PC-9 (cell line): ENCODE measurements around the gene CENPC.

ENCODE experiments used
- EZH2 ChIP-seq: fragments of 200-600 bp; sonication (generic); IDR thresholded peaks from 2 replicates; pipeline ENCODE4 v1.8.0; 2017; ENCODE audit warnings: antibody characterized with exemption, low read depth
- TF ChIP-seq, protein P1 (sequence below): fragments of 200-600 bp; sonication (generic); conservative IDR thresholded peaks from 2 replicates; pipeline ENCODE4 v1.6.1; 2017; ENCODE audit warnings: mixed run types, antibody characterized with exemption, mild to moderate bottlenecking, moderate library complexity

DNA sequence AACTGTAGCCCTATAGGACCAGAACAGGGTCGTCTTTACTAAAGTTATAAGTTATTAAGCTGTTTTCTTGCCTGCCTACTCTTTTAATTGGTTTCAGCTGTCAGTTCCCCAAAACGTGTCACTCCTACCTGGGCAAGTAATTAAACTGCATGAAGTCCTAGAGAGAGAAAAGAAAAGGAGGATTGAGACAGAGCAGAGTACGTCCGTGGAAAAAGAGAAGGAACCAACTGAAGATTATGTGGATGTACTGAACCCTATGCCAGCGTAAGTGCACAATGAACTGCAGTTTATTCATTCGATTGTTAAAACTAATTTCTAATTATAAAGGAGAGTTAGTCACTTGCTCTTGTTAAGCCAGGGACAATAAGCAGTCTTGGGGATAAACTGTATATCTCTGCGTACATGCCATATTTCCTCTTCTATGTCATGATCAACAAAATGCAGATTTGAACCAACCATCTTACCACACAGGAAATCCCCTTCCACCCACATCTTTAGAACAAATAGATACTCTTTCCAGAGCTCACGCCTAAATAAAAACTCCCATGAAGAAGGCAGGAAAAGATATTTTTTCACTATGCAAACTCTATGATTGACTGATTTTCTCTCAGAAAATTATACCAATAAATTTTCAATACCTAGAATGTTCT, 36.0 kb upstream of the CENPC start:
- TF ChIP-seq, protein P1, sequence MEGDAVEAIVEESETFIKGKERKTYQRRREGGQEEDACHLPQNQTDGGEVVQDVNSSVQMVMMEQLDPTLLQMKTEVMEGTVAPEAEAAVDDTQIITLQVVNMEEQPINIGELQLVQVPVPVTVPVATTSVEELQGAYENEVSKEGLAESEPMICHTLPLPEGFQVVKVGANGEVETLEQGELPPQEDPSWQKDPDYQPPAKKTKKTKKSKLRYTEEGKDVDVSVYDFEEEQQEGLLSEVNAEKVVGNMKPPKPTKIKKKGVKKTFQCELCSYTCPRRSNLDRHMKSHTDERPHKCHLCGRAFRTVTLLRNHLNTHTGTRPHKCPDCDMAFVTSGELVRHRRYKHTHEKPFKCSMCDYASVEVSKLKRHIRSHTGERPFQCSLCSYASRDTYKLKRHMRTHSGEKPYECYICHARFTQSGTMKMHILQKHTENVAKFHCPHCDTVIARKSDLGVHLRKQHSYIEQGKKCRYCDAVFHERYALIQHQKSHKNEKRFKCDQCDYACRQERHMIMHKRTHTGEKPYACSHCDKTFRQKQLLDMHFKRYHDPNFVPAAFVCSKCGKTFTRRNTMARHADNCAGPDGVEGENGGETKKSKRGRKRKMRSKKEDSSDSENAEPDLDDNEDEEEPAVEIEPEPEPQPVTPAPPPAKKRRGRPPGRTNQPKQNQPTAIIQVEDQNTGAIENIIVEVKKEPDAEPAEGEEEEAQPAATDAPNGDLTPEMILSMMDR = no peak
- no peak for TF ChIP-seq EZH2
